T-helper 1 cell (primary cell): ENCODE data around the gene CFAP46.
A peak's percentile ranks its signal among the peaks of the same experiment; 100 is the strongest.
"Not testable (repeated sequence)": the region's sequence is repeated elsewhere in the genome, so short reads cannot be mapped to it uniquely, and the experiment has no call there.

ENCODE experiments used
- DNase-seq, 5 donors: peaks; one replicate each; pipeline ENCODE4 v3.0.0-alpha.2; 2012 to 2020

Gene CFAP46

DNA sequence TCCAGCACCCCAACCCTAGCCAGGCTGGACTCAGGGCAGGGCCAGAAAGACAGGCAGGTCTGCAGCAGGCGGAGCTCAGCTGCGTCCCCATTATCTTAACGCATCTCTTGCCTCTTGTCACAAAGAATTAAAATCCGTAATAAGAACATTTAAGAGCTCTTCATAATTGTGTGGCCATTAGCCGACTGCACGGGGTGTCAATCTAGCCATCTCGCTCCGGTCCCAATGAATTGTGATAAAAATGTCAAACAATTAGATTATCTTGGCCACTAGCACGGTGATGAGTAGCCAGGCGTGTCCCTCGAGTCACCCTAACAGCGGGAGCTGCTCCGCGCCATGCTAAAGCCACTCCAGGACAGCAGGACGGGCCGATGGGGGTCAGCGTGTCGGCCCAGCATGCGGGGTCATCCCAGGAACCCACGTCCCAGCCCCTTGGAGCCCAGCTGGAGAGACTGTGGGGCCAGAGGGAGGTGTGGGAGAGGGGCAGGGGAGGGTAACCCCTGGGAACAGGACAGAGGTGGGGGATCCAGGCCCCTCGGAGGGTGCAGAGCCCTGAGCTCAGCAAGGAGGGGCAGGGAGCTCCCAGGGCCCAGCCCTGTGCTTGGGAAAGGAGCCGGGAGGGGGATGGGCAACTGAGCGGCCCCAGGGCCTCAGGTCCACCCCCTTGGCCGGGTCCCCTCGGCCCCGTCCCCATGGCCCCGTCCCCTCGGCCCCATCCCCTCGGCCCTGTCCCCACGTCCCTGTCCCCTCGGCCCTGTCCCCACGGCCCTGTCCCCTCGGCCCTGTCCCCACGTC lies 138.8 kb downstream of the CFAP46 start:
- DNase-seq = peak in 1 of 5 donors; percentile 11

DNA sequence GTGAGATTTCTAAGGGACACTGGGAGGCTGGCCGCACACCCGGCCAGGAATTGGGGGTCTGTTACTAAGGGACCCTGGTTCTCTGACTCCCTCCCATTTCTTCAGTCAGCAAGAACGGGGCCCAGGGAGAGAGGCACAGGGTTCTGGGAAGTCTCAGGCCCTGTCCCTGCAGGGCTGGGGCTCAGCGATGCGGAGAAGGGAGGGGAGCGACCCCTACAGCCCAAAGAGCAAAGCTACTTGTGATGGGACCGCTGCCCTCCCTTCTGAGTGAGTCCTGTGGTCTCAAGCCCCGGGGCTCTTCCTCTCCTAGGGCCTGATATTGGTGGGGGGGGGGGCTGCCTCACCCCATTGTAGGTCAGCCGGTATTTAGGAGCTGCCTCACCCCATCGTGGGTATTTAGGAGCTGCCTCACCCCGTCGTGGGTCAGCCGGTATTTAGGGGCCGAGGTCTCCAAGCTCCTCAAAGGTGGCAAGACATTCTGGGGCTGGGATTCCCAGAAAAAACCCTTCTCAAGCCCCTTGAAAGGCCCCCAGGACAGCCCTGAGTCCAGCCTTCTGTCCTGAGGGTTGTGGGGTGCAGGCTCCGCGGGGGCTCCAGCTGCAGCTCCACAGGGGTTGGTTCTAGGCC lies 139.6 kb downstream of the CFAP46 start:
- peak in 1 of 5 donors; percentile 3 for DNase-seq

DNA sequence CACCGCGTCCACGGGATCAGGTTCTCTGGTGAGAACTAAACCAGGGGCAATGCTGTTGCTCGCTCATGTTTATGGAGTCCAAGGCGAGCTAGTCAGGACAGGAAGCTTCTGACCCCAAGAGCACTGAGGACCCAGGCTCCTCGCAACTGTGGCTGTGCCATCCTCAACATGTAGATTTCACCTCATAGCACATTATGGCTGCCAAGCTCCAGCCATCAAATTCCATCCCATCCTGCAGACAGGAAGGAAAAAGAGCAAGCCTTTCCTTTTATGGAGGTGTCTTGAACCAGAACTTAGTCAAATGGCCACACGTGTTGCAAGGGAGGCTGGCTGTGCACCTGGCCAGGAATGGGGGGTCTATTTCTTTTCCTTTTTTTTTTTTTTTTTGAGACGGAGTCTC lies 140.3 kb downstream of the CFAP46 start:
- DNase-seq = no peak

DNA sequence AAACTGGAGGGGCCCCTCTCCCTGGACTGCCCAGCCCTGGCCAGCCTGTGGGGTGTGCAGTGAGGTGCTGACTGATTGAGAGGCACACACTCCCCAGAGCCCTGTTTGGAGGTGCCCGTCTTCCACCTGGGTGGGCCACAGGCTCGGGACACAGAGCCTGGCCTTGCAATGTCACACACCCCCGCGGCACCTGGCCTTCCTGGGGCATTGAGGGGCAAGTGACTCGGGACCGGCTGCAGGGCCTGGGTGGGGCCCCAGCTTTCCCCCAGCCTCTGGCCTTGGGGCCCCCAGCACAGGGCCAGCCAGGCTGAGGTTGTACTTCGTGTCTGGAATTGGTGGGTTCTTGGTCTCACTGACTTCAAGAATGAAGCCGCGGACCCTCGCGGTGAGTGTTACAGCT lies 142.5 kb downstream of the CFAP46 start:
- peak in 2 of 5 donors; percentile 4 to 5 for DNase-seq

DNA sequence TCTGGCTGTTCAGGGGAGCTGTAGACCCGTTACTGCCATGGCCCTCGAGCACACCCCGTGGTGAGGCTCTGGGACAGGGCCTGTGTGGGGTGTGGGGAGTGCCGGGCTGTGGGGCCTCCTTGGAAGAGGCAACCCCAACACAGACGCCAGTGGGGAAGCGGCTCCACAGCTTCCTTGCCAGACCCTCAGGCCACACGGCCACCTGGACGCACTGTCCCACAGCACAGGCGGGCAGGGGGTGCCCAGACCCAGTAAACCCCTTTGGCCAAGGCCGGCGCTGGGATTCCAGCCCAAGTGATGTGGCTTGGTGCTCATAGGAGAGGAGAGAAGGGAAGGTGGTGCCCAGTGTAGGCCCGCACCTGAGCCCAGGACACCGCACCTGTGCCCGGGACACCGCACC lies 143.5 kb downstream of the CFAP46 start:
- peak in 1 of 5 donors; percentile 5 for DNase-seq

DNA sequence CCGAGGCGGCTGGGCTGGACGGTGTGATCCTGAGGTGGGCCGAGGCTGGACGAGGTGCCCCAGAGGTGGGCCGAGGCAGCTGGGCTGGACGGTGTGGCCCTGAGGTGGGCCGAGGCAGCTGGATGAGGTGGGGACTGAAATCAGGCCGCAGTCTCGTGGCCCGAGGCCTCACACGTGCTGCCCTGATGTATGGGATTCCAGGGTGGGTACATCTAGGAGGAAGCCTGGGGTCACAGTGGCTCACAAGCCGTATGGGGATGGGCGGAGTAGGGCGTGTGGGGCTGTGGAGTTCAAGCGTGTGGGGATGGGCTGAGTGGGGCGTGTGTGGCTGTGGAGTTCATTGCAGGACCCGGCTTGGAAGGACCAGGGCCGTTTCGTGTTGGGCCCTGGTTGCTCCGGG lies 144.0 kb downstream of the CFAP46 start:
- DNase-seq = no peak

DNA sequence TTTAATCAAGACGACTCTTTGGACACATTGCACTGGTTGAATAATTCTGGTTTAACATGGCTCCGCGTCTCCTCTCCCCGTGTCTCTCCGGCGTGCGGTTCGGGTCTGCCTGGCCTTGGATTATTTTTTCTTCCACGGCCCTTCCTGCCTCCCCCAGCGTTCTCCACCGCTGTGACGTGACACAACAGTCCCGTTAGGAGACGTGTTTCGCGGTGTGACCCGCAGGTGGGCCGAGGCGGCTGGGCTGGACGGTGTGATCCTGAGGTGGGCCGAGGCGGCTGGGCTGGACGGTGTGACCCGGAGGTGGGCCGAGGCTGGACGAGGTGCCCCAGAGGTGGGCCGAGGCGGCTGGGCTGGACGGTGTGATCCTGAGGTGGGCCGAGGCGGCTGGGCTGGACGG lies 144.4 kb downstream of the CFAP46 start:
- not testable (repeated sequence) for DNase-seq

DNA sequence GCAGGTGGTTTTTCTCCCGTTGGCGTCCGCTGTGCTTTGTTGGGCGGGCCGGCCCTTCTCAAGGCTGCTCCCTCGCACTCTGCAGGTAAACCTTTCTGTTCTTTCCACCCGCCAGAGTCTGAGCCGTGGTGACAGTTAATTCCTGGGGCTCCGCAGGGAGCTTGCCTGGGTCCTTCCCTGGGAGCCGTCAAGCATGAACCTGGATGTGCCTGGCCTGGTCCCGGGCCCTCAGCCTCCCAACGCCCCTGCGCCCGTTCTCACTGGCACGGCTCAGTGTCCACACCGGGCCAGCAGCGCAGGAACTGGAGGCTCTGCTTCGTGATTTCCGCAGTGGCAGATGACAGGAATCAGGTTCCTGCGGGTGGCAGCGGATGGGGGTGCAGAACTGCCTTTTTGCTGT lies 145.5 kb downstream of the CFAP46 start:
- DNase-seq = no peak

DNA sequence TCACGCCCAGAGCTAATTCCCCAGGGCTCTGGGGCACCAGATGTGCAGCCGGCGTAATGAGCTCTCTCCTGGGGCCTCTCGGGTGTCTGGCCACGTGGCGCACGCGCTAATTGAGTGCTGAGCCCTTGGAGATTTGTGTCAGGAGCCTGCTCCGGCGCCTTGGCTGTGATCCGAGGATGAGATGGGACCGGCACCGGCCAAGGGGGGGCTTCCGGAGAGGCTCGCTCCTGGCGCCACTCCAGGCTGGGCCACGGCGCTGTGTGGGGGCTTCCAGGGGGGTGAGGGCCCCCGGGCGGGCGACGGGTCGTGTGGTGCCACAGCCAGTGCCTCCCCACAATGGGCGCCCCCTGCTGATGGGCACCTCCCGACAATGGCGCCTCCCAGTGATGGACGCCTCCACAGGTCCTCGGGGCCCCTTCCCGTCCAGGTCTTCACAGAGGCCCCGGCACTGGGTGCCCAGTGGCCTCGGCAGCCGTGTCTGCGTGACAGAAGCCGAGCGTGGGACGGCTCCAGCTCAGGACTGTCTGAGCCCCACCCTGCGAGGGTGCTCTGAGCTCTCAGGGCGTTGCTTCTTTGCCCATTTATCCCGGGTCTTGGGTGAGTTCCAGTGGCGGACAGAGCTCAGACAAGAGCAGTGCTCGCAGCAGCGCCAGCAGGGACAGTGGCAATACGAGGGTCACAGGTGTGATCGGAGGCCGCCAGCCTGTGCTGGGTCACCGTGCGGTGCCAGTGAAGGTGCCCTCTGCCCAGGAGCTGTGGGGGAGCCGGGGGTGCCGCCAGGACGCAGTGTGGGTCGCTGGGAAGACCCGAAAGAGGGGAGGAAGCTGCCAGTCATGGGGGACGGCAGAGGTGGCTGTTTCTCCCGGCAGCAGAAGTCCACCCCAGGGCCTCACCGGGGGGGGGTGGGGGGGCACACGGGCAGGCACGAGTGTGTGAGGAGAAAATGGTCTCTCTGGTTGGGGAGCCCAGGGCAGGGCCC lies 148.2 kb downstream of the CFAP46 start:
- DNase-seq = no peak

DNA sequence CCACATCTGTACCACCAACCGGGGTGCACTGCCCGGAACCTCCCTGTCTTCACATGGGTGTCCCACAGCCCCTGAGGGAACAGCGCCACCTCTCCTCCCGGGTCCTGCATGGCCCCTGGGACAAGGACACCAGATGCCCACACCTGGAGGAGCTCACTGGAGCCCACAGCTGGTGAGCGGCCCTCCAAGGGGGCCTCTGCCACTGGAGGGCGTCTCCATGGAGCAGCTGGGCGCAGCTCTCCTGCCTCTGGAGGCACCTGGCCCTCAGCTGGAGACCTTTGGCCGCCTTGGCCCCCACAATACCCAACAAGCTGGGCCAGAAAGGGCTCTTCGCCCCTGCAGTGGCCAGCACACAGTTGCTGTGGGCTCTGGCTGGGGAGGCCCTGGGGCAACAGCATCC lies 149.2 kb downstream of the CFAP46 start:
- DNase-seq = no peak

DNA sequence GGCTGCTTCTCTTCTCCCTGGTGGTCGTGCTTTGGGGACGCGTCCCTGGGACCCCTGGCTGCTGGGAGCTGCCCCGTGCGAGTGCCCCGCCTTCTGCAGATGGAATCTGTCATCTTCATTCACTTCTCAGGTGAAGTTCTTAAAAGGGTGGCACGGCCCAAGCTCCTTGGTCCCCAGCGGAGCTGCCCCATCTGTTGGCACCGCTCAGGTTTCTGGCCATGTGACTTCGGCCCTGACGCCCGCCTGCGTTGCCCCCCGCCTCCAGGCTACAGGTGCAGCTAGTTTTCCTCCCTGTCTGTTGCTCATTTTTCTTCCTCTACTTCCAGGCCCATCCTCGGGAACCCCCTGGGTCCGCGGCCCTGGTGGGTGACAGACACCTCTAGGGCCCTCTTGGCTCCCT lies 149.6 kb downstream of the CFAP46 start:
- DNase-seq = no peak

DNA sequence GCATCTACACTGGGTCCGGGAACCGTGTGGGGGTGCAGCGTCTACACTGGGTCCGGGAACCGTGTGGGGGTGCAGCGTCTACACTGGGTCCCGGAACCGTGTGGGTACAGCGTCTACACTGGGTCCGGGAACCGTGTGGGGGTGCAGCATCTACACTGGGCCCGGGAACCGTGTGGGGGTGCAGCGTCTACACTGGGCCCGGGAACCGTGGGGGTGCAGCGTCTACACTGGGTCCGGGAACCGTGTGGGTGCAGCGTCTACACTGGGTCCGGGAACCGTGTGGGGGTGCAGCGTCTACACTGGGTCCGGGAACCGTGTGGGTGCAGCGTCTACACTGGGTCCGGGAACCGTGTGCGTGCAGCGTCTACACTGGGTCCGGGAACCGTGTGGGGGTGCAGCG lies 150.3 kb downstream of the CFAP46 start:
- DNase-seq = not testable (repeated sequence)

DNA sequence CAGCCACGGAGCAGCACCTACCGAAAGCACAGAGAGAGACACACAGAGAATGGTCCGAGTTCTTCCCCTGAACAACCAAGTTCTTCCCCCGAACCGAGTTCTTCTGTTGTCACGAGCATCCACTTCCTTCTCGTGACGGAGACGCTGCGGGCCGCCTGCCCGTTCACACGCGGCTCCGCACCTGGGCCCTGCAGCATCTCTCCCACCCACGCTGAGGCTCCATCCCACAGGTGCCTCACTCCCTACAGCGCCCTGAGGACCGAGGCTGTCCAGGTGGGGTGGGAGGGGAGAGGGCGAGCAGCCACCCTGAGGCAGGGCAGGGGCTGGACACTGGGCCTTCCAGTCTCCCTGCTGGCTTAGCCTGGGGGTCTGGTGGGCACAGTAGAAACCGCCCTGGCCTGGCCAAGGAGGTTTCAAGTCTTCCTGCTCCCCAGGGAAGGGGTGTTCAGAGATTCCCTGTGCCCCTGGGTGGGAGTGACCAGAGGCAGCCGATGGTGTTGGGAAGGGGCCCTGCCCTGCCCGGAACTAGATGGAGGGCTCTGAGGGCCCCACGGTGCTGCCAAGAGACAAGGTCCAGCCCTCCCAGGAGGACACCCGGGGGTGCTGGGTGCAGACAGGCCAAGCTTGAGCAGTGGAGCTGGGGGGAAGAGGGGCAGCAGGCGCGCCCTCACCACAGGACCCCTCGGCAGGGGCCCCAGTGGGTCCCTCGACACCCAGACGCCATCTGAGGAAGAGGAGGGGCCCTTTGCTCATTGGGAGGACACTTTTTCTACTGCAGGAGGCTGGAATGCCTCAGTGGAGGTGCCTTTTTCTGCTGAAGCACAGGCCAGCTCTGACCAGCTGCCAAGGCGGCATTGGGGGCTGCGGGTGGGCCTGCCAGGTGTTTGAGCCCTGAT lies 151.2 kb downstream of the CFAP46 start:
- DNase-seq = no peak

DNA sequence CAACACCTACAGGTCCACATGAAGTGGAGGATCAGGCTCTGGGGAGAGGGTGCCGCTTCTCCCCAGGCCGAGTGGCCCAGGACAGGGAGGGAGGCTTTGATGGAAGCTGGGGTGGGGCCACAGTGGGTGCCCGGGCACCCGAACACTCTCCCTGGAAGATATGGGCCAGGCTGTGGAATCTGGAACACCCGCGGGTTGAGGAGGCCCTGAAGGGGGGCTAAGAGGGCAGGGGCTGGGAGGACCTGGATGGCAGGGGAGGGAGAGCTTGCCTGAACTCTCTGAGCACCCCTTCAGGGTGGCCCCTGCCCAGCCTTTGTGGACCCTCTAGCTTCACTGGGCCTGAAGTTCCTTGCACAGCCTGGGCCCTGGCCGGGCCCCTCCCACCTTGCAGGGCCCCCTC lies 151.9 kb downstream of the CFAP46 start:
- no peak for DNase-seq

DNA sequence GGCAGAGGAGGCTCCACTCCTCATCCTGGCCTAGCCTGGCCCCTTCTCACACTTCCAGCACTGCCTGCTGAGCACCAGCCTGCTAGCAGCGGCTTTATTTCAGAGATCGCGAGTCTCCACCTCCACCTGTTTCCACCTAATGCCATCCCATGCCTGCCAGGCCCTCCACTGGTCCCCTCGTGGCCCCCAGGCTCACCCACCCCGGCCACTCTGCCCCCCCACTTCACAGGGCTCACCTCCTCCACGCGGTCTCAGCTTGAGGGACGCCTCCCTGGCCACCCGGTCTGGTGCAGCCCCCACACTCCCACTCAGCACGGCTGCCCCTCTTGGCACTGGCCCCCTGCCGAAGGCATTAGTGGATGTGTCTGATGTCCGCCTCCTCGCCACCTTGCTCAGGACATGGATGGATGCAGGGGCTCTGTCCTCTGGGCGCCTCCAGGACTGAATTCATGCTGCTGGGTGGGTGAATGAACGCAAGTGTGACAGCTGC lies 152.7 kb downstream of the CFAP46 start:
- DNase-seq = no peak

DNA sequence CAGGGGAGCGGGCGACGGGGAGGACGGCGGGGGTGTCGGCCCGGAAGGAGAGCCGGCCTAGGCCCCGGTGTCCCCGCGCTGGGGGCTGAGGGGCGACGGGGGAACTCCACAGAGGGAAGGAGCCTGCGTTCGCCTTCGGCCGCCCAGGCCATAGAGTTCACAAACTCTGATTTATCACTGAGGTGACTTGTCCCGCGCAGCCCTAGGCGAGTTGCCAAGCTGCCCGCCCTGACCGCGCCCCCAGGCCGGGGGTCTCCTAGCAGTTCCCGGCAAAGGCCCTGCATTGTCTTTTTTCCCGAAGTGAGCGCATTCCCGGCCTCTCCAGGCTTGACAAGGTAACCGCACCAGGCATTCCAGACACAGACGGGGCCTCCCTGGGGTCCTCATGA lies 153.5 kb downstream of the CFAP46 start:
- no peak for DNase-seq

DNA sequence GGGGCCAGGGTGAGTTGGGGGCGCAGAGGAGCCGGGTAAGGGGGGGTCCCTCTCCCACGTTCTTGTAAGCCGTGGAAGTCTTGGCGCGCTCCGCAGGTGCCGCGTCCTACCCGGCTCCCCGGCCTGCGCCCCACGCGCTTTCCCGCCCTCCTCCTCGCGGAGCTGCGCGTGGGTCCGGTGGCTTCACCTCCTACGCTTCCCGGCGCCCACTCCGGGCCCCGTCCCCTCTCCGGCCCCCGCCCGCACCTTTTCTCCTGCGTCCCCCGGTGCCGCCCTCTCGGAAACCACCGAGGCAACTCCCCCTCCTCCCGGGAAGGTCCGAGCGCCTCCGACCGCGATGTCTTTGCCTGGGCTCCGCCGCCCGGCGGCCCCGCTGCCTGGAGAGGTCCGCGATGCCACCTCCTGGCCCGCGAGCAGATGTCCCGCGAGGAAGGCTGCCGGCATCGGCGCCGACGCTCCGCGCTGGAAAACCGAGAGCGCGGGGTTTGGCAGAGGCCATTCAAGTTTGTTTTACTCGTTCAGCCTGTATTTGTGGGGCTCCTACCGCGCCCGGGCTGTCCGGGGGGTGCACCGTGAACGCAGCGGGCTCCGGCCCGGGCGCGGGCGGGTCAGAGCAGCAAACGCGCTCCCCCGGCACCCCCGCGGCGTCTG lies 154.1 kb downstream of the CFAP46 start:
- no peak for DNase-seq

DNA sequence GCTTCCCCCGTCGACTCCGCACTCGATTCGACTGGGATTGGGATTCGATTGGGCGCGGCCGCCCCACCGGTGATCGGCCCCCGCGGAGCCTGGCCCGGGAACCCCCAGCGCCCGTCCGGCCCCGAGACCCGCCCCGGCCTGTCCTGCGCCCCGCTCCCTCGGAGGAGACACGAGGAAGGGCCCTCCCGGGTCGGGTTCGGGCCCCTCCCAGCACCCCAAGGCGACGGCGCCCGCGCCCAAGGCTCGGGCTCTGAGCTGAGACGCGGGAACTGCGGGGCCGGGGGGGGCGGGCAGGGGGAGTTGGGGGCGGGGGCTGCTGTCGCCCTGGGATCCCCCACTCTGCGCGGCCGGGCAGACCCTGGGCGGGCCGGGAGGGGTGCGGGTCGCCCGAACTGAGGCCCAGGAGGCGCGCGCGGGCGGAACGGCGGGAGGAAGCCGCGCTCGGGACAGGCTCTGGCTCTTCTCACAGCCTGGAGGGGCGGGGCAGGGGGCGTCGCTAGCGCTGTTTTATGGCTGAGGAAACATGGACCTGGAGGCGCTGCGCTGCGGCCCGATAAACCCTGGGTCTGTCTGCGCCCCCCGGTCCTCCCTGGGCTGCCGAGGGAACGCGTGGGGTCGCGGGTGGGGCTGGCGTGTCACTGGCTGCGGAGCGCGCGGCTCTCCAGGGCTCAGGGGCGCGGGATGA lies 154.7 kb downstream of the CFAP46 start:
- no peak for DNase-seq

DNA sequence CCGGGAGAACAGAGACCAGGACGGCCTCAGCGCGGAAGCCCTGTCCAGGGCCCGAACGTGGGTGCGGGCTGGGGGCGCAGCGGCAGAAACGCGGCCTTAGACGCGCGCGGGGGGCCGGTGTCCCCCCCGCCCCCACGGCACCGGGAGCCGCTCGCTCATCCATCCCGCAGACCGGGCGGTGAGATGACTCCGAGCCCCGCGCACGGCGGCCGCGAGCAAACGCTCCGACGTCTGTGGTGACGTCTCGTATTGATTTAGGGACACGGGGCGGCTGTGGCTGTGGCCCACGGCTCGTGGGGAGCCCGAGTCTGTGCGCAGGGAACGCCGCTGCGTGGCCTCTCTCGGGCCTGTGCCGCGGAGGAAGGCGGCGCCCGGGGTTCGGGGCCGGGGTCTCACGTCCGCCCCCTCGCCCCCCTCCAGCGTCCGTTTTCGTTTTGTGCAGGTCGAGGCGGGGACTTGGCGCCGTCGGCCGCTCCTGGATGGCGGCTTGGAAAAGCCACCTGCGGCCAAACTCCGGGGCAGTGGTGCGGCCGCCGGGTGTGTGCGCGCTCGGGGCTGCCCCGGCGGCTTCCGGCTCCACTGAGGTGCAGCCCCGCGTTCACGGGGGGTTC lies 155.4 kb downstream of the CFAP46 start:
- DNase-seq = no peak

DNA sequence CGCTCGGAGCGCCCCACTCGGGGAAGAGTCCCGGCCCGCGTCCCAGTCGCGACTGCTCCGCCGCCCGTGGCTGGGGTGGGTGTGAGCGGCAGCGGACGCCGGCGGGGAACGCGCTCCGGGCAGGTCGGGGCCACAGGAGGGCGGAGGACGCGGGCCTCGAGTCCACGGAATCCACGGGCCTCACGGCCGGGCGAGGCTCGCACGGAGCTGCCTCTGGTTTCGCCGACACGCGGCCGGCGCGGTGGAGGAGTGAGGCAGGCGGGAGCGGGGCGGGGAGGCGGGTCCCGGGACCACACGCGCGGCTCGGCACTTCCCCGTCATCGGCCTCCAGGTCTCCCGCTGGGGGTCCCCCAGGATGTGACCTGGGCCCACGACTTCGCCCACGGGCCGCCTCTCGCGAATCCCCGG lies 155.9 kb downstream of the CFAP46 start:
- no peak for DNase-seq
